HG02938 (cell line): ENCODE measurements around the gene UBE2I.

Experiments used
- ATAC-seq: cut with Tn5 transposase; IDR thresholded peaks from one replicate; pipeline ENCODE4 v1.9.1; 2021; ENCODE audit warnings: mild to moderate bottlenecking, moderate library complexity; ENCODE audit not compliant: unreplicated experiment

The UBE2I gene

GRCh38 chr16:1341495-1342420 lies 32.3 kb downstream of the UBE2I start:
- ATAC-seq: no peak

- ATAC-seq: peak; percentile 92
Measured at GRCh38 chr16:1342526-1343427, 33.3 kb downstream of the UBE2I start.

- no peak for ATAC-seq
Measured at GRCh38 chr16:1343428-1344242, 34.2 kb downstream of the UBE2I start.

- no peak for ATAC-seq
Measured at GRCh38 chr16:1344499-1344898, 35.1 kb downstream of the UBE2I start.

GRCh38 chr16:1345087-1345486 lies 35.7 kb downstream of the UBE2I start:
- ATAC-seq: no peak

GRCh38 chr16:1345651-1346421 lies 36.4 kb downstream of the UBE2I start:
- no peak for ATAC-seq

GRCh38 chr16:1346422-1347285 lies 37.2 kb downstream of the UBE2I start:
- no peak for ATAC-seq

- ATAC-seq: no peak
Measured at GRCh38 chr16:1347286-1347855, 37.9 kb downstream of the UBE2I start.

GRCh38 chr16:1347962-1348361 lies 38.5 kb downstream of the UBE2I start:
- ATAC-seq: no peak

GRCh38 chr16:1348441-1348840 lies 39.0 kb downstream of the UBE2I start:
- ATAC-seq: no peak

- ATAC-seq: no peak
Measured at GRCh38 chr16:1348926-1349325, 39.5 kb downstream of the UBE2I start.

GRCh38 chr16:1349351-1349750 lies 39.9 kb downstream of the UBE2I start:
- ATAC-seq: no peak

- ATAC-seq: no peak
Measured at GRCh38 chr16:1349951-1350350, 40.5 kb downstream of the UBE2I start.

- ATAC-seq: no peak
Measured at GRCh38 chr16:1350691-1351090, 41.3 kb downstream of the UBE2I start.

GRCh38 chr16:1351215-1351581 lies 41.8 kb downstream of the UBE2I start:
- ATAC-seq: peak; percentile 7

GRCh38 chr16:1351582-1352362 lies 42.3 kb downstream of the UBE2I start, which contains the start of the genes GNPTG and TSR3:
GNPTG (plus strand) TSS chr16:1351931; CDS start chr16:1351966, 35 bp downstream.
TSR3 (minus strand) TSS chr16:1351878; CDS start chr16:1351804, 74 bp downstream.
- peak; percentile 58 for ATAC-seq

- no peak for ATAC-seq
Measured at GRCh38 chr16:1354815-1355540, 45.5 kb downstream of the UBE2I start.
